Esophagus muscularis mucosa (tissue), 3 donors: ENCODE data around the gene GNAO1.

Experiments used
- EP300 ChIP-seq: sonication (generic); formaldehyde crosslinking; IDR thresholded peaks from one replicate; pipeline ENCODE4 v1.6.1; 2017; ENCODE audit warnings: antibody characterized with exemption
- TF ChIP-seq, protein P1 (sequence below), 3 experiments: fragments of 200-600 bp in 2 of 3; fragments of 450-650 bp in 1 of 3; sonication (generic) in 2 of 3; IDR thresholded peaks; one replicate each; pipeline ENCODE4 v1.5.1; 2017 to 2019; ENCODE audit warnings: antibody characterized with exemption in 3 of 3, mild to moderate bottlenecking in 2 of 3, moderate library complexity in 1 of 3

GRCh38 chr16:56298948-56299596 lies 107.8 kb downstream of the GNAO1 start:
- TF ChIP-seq, protein P1, sequence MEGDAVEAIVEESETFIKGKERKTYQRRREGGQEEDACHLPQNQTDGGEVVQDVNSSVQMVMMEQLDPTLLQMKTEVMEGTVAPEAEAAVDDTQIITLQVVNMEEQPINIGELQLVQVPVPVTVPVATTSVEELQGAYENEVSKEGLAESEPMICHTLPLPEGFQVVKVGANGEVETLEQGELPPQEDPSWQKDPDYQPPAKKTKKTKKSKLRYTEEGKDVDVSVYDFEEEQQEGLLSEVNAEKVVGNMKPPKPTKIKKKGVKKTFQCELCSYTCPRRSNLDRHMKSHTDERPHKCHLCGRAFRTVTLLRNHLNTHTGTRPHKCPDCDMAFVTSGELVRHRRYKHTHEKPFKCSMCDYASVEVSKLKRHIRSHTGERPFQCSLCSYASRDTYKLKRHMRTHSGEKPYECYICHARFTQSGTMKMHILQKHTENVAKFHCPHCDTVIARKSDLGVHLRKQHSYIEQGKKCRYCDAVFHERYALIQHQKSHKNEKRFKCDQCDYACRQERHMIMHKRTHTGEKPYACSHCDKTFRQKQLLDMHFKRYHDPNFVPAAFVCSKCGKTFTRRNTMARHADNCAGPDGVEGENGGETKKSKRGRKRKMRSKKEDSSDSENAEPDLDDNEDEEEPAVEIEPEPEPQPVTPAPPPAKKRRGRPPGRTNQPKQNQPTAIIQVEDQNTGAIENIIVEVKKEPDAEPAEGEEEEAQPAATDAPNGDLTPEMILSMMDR (IDR thresholded peaks at IDR 0.05): no peak
- TF ChIP-seq EP300: no peak
